Measurements from ENCODE around the gene SPNS3. TPM values are rescaled to one million over a fixed set of nuclear protein-coding genes. Genes with fewer than 3 reads are reported as not detected.

The SPNS3 gene
- total RNA-seq, 1 donor from 2014 or later: not detected

GRCh38 chr17:4474093-4474492, 40.4 kb downstream of the SPNS3 start:
- H3K9me3 Mint-ChIP-seq (ENCODE audit: unreplicated experiment): peaks cover 2% of the 10 kb centered on the region
- DNase-seq: no peak
- no peak overlapping the region for H3K27ac Mint-ChIP-seq (ENCODE audit: unreplicated experiment)
- no peak overlapping the region for H3K4me3 Mint-ChIP-seq (ENCODE audit: unreplicated experiment)
- TF ChIP-seq, protein P1, sequence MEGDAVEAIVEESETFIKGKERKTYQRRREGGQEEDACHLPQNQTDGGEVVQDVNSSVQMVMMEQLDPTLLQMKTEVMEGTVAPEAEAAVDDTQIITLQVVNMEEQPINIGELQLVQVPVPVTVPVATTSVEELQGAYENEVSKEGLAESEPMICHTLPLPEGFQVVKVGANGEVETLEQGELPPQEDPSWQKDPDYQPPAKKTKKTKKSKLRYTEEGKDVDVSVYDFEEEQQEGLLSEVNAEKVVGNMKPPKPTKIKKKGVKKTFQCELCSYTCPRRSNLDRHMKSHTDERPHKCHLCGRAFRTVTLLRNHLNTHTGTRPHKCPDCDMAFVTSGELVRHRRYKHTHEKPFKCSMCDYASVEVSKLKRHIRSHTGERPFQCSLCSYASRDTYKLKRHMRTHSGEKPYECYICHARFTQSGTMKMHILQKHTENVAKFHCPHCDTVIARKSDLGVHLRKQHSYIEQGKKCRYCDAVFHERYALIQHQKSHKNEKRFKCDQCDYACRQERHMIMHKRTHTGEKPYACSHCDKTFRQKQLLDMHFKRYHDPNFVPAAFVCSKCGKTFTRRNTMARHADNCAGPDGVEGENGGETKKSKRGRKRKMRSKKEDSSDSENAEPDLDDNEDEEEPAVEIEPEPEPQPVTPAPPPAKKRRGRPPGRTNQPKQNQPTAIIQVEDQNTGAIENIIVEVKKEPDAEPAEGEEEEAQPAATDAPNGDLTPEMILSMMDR (IDR thresholded peaks at IDR 0.05; ENCODE audit: partially characterized antibody, unreplicated experiment): no peak
- no peaks in the 10 kb centered on the region for H3K36me3 Mint-ChIP-seq (ENCODE audit: unreplicated experiment)
- peaks cover 9% of the 10 kb centered on the region for H3K4me1 Mint-ChIP-seq (ENCODE audit: low read depth, unreplicated experiment)
- peaks cover 4% of the 10 kb centered on the region for H3K27me3 Mint-ChIP-seq (ENCODE audit: unreplicated experiment)

DNA sequence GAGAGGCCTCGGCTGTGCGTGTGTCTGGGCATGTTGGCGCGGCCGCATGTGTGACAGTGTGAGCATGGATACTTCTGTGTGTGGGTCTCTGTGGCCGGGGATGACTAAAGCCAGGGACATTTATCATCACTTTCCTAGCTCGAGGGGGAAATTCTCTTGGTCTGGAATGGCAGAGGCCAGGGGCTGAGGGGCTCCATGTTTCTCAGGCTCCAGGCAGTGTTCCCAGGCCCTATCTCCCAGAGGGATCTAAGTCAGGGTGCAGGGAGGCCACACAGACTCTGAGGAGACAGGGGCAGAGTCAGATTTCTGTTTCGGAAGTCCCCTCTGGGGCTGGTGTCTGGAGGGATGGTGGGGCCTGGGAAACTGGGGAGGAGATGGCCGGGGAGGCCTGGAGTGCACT, 41.3 kb downstream of the SPNS3 start:
- no peak overlapping the region for H3K4me3 Mint-ChIP-seq (ENCODE audit: unreplicated experiment)
- TF ChIP-seq, protein P1 (IDR thresholded peaks at IDR 0.05; ENCODE audit: partially characterized antibody, unreplicated experiment): no peak

DNA sequence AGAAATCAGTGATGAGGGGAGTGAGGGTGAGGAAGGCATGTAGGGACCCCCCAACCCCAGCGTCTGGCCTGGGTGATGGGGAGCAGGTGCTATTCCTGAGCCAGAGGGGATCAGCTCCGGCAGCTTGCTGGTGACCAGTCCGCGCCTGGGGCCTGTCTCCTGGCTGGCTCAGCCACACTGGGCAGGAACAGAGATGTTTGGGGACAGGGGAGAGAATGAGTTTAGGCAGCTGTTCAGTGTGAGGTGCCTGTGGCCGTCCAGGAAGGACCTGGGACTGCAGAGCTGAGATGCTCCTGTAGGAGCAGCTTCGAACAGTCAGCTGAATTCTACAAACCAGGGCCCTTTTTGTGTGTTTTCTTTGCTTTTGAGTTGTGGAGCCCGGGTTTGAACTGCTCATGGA, 41.7 kb downstream of the SPNS3 start:
- Mint-ChIP-seq H3K27ac (ENCODE audit: unreplicated experiment) (no peak overlapping the region), H3K27me3 (ENCODE audit: unreplicated experiment) (peaks cover 4% of the 10 kb centered on the region), H3K4me1 (ENCODE audit: low read depth, unreplicated experiment) (peaks cover 9% of the 10 kb centered on the region), H3K4me3 (ENCODE audit: unreplicated experiment) (no peak overlapping the region), H3K36me3 (ENCODE audit: unreplicated experiment) (no peaks in the 10 kb centered on the region), H3K9me3 (ENCODE audit: unreplicated experiment) (peaks cover 2% of the 10 kb centered on the region)
- DNase-seq: no peak
- TF ChIP-seq, protein P1 (IDR thresholded peaks at IDR 0.05; ENCODE audit: partially characterized antibody, unreplicated experiment): no peak

More for the DNA sequence above, 41.3 kb downstream of the SPNS3 start:
- peaks cover 2% of the 10 kb centered on the region for H3K9me3 Mint-ChIP-seq (ENCODE audit: unreplicated experiment)
- H3K27me3 Mint-ChIP-seq (ENCODE audit: unreplicated experiment): peaks cover 4% of the 10 kb centered on the region
- no peaks in the 10 kb centered on the region for H3K36me3 Mint-ChIP-seq (ENCODE audit: unreplicated experiment)
- no peak for DNase-seq
- H3K27ac Mint-ChIP-seq (ENCODE audit: unreplicated experiment): no peak overlapping the region
- H3K4me1 Mint-ChIP-seq (ENCODE audit: low read depth, unreplicated experiment): peaks cover 9% of the 10 kb centered on the region

DNA sequence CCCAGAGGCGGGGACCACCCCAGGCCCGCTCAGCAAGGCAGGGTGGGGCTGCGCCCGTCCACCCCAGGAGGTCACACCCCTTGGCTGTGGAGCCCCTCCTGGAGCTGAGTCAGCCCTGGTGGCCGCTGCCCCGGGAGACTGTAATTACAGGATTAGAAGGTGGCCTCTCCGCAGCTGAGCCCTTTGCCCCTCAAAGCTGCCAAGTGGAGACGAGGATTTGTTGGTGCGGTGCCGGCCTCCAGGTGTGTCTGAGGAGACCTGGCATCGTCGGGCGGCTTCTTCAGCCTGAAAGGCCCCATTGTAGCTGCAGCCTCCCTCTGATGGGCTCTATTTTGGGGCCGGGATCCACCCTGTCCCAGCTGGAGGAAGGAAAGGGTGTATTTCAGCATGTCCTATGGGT, 42.3 kb downstream of the SPNS3 start:
- no peak overlapping the region for H3K4me3 Mint-ChIP-seq (ENCODE audit: unreplicated experiment)
- peaks cover 12% of the 10 kb centered on the region for H3K4me1 Mint-ChIP-seq (ENCODE audit: low read depth, unreplicated experiment)
- H3K36me3 Mint-ChIP-seq (ENCODE audit: unreplicated experiment): no peaks in the 10 kb centered on the region
- peaks cover 6% of the 10 kb centered on the region for H3K27me3 Mint-ChIP-seq (ENCODE audit: unreplicated experiment)
- TF ChIP-seq, protein P1 (IDR thresholded peaks at IDR 0.05; ENCODE audit: partially characterized antibody, unreplicated experiment): no peak
- no peak overlapping the region for H3K27ac Mint-ChIP-seq (ENCODE audit: unreplicated experiment)
- DNase-seq: no peak
- peaks cover 2% of the 10 kb centered on the region for H3K9me3 Mint-ChIP-seq (ENCODE audit: unreplicated experiment)

GRCh38 chr17:4476511-4477070, 42.9 kb downstream of the SPNS3 start:
- H3K4me3 Mint-ChIP-seq (ENCODE audit: unreplicated experiment): no peak overlapping the region
- TF ChIP-seq, protein P1 (IDR thresholded peaks at IDR 0.05; ENCODE audit: partially characterized antibody, unreplicated experiment): no peak
- peaks cover 15% of the 10 kb centered on the region for H3K4me1 Mint-ChIP-seq (ENCODE audit: low read depth, unreplicated experiment)
- no peak for DNase-seq
- H3K36me3 Mint-ChIP-seq (ENCODE audit: unreplicated experiment): no peaks in the 10 kb centered on the region
- peaks cover 8% of the 10 kb centered on the region for H3K27me3 Mint-ChIP-seq (ENCODE audit: unreplicated experiment)
- peaks cover 2% of the 10 kb centered on the region for H3K9me3 Mint-ChIP-seq (ENCODE audit: unreplicated experiment)
- no peak overlapping the region for H3K27ac Mint-ChIP-seq (ENCODE audit: unreplicated experiment)
